LNCaP clone FGC (cell line): ENCODE measurements around the gene MYH7.

Source experiments
- DNase-seq: peaks from one replicate; pipeline ENCODE4 v3.0.0-alpha.2; 2011; ENCODE audit warnings: low read depth
- H3K4me3 ChIP-seq: 2 replicates; pipeline ENCODE4 v1.5.1; 2011; ENCODE audit warnings: mild to moderate bottlenecking, low read depth, low read length, control low read depth
- TF ChIP-seq, protein P1 (sequence below): IDR thresholded peaks from 2 replicates; pipeline ENCODE4 v1.5.1; 2012; ENCODE audit warnings: mild to moderate bottlenecking; ENCODE audit not compliant: control insufficient read depth, insufficient read depth; ENCODE audit errors: extremely low read depth

The MYH7 gene

DNA sequence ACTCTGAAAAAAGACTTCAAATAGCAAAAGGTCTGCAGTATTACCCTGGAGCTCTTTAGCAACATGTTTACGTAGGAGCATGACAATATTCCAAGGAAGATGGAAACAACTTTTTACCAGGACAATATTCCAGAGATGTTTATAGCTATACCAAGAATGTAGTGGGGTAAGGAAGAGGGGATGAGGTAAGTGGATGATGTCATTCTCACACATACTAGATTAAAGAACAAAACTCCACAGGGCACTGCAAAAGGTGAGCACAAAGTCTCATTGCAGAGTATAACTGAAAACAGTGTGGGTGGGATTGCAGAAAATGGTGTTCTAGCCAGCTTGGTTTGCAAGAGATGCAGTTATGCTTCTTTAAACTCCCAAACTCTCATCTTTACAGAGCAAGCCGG lies 50.2 kb downstream of the MYH7 start:
- DNase-seq: no peak
- H3K4me3 ChIP-seq: no peak overlapping the region
- TF ChIP-seq, protein P1, sequence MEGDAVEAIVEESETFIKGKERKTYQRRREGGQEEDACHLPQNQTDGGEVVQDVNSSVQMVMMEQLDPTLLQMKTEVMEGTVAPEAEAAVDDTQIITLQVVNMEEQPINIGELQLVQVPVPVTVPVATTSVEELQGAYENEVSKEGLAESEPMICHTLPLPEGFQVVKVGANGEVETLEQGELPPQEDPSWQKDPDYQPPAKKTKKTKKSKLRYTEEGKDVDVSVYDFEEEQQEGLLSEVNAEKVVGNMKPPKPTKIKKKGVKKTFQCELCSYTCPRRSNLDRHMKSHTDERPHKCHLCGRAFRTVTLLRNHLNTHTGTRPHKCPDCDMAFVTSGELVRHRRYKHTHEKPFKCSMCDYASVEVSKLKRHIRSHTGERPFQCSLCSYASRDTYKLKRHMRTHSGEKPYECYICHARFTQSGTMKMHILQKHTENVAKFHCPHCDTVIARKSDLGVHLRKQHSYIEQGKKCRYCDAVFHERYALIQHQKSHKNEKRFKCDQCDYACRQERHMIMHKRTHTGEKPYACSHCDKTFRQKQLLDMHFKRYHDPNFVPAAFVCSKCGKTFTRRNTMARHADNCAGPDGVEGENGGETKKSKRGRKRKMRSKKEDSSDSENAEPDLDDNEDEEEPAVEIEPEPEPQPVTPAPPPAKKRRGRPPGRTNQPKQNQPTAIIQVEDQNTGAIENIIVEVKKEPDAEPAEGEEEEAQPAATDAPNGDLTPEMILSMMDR: no peak

DNA sequence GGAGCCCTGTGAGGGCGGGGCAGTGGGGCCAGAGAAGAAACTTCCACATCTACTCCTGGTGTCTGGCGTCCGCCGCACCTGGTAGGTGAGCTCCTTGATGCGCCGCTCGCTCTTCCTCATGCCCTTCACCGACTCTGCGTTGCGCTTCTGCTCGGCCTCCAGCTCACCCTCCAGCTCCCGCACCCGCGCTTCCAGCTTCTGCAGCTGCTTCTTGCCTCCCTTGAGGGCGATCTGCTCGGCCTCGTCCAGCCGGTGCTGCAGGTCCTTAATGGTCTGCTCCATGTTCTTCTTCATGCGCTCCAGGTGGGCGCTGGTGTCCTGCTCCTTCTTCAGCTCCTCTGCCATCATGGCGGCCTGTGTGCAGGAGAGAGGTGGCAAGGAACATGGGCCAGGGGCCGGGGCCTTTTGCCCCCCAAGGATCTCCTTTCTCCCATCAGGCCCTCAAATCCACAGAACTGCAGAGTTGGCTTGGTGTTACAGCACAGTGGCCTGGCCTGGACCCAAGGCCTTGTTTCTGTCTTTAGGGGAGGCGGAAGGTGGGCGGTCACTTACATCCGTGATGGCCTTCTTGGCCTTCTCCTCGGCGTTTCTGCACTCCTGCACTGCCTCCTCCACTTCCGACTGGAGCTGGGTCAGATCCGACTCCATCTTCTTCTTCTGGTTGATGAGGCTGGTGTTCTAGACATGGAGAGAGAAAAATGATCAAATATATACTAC lies 50.9 kb downstream of the MYH7 start:
- DNase-seq: no peak
- no peak overlapping the region for H3K4me3 ChIP-seq
- TF ChIP-seq, protein P1: no peak

DNA sequence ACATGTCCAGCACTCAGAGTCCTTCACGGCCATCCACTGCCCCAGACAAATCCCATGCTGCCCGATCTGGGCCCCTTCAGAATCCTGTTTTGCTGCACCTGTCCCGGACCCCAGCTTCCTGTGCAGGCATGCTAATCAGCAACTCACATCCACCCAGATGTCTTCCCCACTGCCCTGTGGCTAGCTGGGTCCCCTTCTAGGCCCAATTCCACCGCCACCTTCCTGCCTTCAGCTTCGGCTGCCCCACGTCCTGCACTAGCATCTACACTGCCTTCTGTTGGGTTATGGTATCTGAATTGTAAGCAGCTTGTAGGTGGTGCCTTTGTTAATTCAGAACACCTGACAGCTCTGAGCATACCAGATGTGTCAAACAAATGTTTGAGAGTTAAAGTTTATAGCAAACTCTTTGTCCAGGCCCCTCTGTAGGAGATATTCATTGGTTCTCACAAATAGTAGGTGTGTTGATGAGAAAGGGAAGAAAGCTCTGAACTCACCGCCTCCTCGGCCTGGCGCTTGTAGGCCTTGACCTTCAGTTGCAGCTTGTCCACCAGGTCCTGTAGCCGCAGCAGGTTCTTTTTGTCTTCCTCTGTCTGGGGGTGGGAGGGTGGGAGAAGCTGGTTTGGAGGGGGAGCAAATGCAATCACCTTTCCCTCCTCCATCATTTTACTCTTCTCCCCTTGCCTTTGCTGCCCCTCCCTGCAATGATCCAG lies 52.6 kb downstream of the MYH7 start:
- no peak for DNase-seq
- H3K4me3 ChIP-seq: no peak overlapping the region
- TF ChIP-seq, protein P1: no peak

DNA sequence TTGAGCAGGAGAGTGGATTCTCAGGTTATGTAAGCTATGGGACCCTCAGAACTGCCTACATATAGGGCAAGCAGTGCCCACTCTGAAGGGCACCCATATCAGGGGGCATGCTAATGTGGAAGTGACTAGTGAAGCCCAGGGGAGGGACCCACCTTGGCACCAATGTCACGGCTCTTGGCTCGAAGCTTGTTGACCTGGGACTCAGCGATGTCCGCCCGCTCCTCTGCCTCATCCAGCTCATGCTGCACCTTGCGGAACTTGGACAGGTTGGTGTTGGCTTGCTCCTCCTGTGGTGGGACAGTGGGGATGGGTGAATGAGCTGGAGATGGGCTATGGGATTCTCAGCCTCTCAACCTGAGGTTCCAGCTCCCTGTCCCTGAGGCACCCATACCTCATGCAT lies 53.2 kb downstream of the MYH7 start:
- H3K4me3 ChIP-seq: no peak overlapping the region
- DNase-seq: no peak
- TF ChIP-seq, protein P1: no peak

DNA sequence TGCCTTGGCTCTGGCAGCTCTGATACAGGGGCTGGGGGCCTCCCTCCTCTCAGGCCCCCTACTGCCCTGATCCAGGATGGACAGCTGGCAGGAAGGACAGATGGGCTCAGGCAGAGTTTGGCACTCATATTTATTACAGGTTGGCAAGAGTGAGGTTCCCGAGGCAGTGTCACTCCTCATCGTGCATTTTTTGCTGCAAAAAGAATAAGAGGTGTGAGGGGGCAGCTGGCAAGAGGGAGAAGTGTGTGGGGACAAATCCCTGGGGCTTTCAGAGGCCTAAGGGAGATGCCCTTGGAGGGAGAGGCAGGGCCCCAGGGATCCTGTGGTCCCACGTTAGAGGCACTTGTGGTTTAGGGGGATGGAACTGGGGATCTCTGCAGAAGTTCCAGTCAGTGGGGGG lies 53.6 kb downstream of the MYH7 start:
- TF ChIP-seq, protein P1: no peak
- no peak for DNase-seq
- no peak overlapping the region for H3K4me3 ChIP-seq

DNA sequence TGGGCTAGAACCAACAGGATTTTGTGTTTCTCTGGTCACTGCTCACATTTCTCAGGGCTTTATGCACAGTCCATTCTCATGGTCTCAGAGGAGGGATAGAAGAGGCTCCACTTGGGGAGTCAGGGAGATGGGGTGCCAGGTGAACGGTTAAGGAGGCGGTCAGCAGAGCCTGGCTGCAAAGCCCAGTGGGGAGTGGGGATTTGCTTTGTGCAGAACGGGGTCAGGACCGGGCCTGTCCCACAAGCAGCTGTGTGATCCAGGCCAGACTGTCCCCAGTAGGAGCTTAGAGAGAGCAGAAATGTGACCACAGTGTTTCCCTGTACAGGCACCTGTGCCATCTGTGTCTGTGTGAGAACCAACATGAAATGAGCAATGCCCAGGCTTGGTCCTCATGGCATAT lies 54.5 kb downstream of the MYH7 start:
- TF ChIP-seq, protein P1: no peak

More for the DNA sequence above, 54.5 kb downstream of the MYH7 start:
- H3K4me3 ChIP-seq: no peak overlapping the region
- DNase-seq: no peak
